ENCODE data around the gene NYAP1.

The NYAP1 gene

GRCh38 chr7:100485471-100485876 lies 1.7 kb downstream of the NYAP1 start:
- H3K27ac Mint-ChIP-seq, result peak overlapping the region; percentile 94
- no peaks in the 10 kb centered on the region for H3K9me3 Mint-ChIP-seq
- peak overlapping the region; percentile 74 for H3K4me3 Mint-ChIP-seq
- H3K4me1 Mint-ChIP-seq, result peaks cover 77% of the 10 kb centered on the region
- H3K27me3 Mint-ChIP-seq (ENCODE audit: low read depth, poor library complexity), result peaks cover 11% of the 10 kb centered on the region
- H3K36me3 Mint-ChIP-seq (ENCODE audit: low read depth), result peaks cover 5% of the 10 kb centered on the region
- TF ChIP-seq CTCF (IDR thresholded peaks at IDR 0.05), result no peak
- DNase-seq, result peak; percentile 33

GRCh38 chr7:100486111-100486636 lies 2.4 kb downstream of the NYAP1 start:
- Mint-ChIP-seq H3K4me3 (peak overlapping the region; percentile 74), H3K27ac (peak overlapping the region; percentile 54), H3K36me3 (ENCODE audit: low read depth) (peaks cover 5% of the 10 kb centered on the region), H3K27me3 (ENCODE audit: low read depth, poor library complexity) (peaks cover 8% of the 10 kb centered on the region), H3K4me1 (peaks cover 79% of the 10 kb centered on the region), H3K9me3 (no peaks in the 10 kb centered on the region)
- no peak for TF ChIP-seq CTCF (IDR thresholded peaks at IDR 0.05)
- no peak for DNase-seq

- Mint-ChIP-seq H3K4me3 (peak overlapping the region; percentile 23), H3K27ac (no peak overlapping the region), H3K27me3 (ENCODE audit: low read depth, poor library complexity) (peaks cover 10% of the 10 kb centered on the region), H3K9me3 (no peaks in the 10 kb centered on the region), H3K36me3 (ENCODE audit: low read depth) (peaks cover 5% of the 10 kb centered on the region), H3K4me1 (peaks cover 73% of the 10 kb centered on the region)
- TF ChIP-seq CTCF (IDR thresholded peaks at IDR 0.05), result no peak
- DNase-seq, result no peak
Observed at GRCh38 chr7:100486753-100487446, 3.2 kb downstream of the NYAP1 start.

- Mint-ChIP-seq H3K9me3 (no peaks in the 10 kb centered on the region), H3K4me1 (peaks cover 78% of the 10 kb centered on the region), H3K27me3 (ENCODE audit: low read depth, poor library complexity) (peaks cover 20% of the 10 kb centered on the region), H3K4me3 (no peak overlapping the region), H3K36me3 (ENCODE audit: low read depth) (peaks cover 5% of the 10 kb centered on the region), H3K27ac (no peak overlapping the region)
- DNase-seq, result no peak
- no peak for TF ChIP-seq CTCF (IDR thresholded peaks at IDR 0.05)
Observed at GRCh38 chr7:100488333-100489095, 4.8 kb downstream of the NYAP1 start.

GRCh38 chr7:100489121-100489520 lies 5.4 kb downstream of the NYAP1 start:
- TF ChIP-seq CTCF (IDR thresholded peaks at IDR 0.05), result no peak
- Mint-ChIP-seq H3K4me1 (peaks cover 79% of the 10 kb centered on the region), H3K27ac (no peak overlapping the region), H3K4me3 (no peak overlapping the region), H3K36me3 (ENCODE audit: low read depth) (peaks cover 5% of the 10 kb centered on the region), H3K27me3 (ENCODE audit: low read depth, poor library complexity) (peaks cover 20% of the 10 kb centered on the region), H3K9me3 (no peaks in the 10 kb centered on the region)
- no peak for DNase-seq
